Bronchus fibroblast of lung (primary cell): ENCODE results near the gene EXOSC9. TPM values are rescaled to one million over a fixed set of nuclear protein-coding genes. Genes with fewer than 3 reads are reported as not detected.

Source experiments
- total RNA-seq: library from RNA; depleted of rRNA; stranded (reverse); fragments of >200 nt; gene quantifications from 2 replicates; pipeline ENCODE4 v1.2.3, GENCODE V29; 2015

The EXOSC9 gene, protein sequence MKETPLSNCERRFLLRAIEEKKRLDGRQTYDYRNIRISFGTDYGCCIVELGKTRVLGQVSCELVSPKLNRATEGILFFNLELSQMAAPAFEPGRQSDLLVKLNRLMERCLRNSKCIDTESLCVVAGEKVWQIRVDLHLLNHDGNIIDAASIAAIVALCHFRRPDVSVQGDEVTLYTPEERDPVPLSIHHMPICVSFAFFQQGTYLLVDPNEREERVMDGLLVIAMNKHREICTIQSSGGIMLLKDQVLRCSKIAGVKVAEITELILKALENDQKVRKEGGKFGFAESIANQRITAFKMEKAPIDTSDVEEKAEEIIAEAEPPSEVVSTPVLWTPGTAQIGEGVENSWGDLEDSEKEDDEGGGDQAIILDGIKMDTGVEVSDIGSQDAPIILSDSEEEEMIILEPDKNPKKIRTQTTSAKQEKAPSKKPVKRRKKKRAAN
- 41.0 and 43.9 TPM in 2 replicates for total RNA-seq

GRCh38 chr4:121800961-121801714 is at the start of gene EXOSC9:
Gene EXOSC9, plus strand, starts transcription at chr4:121801323. Its CDS starts 102 bp downstream, at chr4:121801425.

GRCh38 chr4:121764702-121765367 is 36.3 kb upstream of the EXOSC9 start, which contains the start of gene SMIM43:
Gene SMIM43, minus strand, starts transcription at chr4:121765164. Its CDS starts 59 bp downstream, at chr4:121765105.

GRCh38 chr4:121823505-121824170 is 22.5 kb downstream of the EXOSC9 start, which contains the start of gene CCNA2:
Gene CCNA2, minus strand, starts transcription at chr4:121823883. Its CDS starts 255 bp downstream, at chr4:121823628.

Other genes starting within 250 kb of the EXOSC9 start
- gene ANXA5, start 104.3 kb upstream of the EXOSC9 start, total RNA-seq: 509 and 578 TPM in 2 replicates
- gene SMIM43, start 36.2 kb upstream of the EXOSC9 start, total RNA-seq: 0.50 and 0.59 TPM in 2 replicates
- 131 and 138 TPM in 2 replicates for gene CCNA2, start 22.6 kb downstream of the EXOSC9 start, total RNA-seq
- 29.1 and 35.0 TPM in 2 replicates for gene BBS7, start 69.2 kb downstream of the EXOSC9 start, total RNA-seq
- gene TRPC3, start 150.7 kb downstream of the EXOSC9 start, total RNA-seq: 3.9 and 4.0 TPM in 2 replicates